Osteoblast (primary cell): ENCODE data around the gene ASIC3. TPM values are rescaled to one million over a fixed set of nuclear protein-coding genes. Genes with fewer than 3 reads are reported as not detected.

ENCODE experiments used
- DNase-seq: peaks from one replicate; pipeline ENCODE4 v3.0.0; 2011; ENCODE audit warnings: low spot score, mixed read lengths; ENCODE audit not compliant: insufficient read length; ENCODE audit errors: missing footprints
- H2AFZ ChIP-seq: 2 replicates; pipeline ENCODE4 v1.6.0; 2011; ENCODE audit warnings: mild to moderate bottlenecking, low read length
- H3K27ac ChIP-seq: 2 replicates; pipeline ENCODE4 v1.5.1; 2011; ENCODE audit warnings: mild to moderate bottlenecking, low read depth, low read length, moderate library complexity
- H3K27me3 ChIP-seq: 2 replicates; pipeline ENCODE4 v1.6.0; 2012; ENCODE audit warnings: mild to moderate bottlenecking, control low read depth, inconsistent platforms, low read length, moderate library complexity; ENCODE audit not compliant: insufficient read depth
- H3K36me3 ChIP-seq: 2 replicates; pipeline ENCODE4 v1.5.1; 2011; ENCODE audit warnings: mild to moderate bottlenecking, low read length, control low read depth, moderate library complexity; ENCODE audit not compliant: insufficient read depth
- H3K4me1 ChIP-seq: 2 replicates; pipeline ENCODE4 v1.5.1; 2011; ENCODE audit warnings: mild to moderate bottlenecking, low read length, control low read depth, moderate library complexity; ENCODE audit not compliant: insufficient read depth
- H3K4me2 ChIP-seq: 2 replicates; pipeline ENCODE4 v1.6.0; 2011; ENCODE audit warnings: mild to moderate bottlenecking, low read length; ENCODE audit not compliant: insufficient read depth
- H3K4me3 ChIP-seq: fragments of 200-600 bp; sonication (generic); 3 replicates; pipeline ENCODE4 v1.5.1; 2012; ENCODE audit warnings: mild to moderate bottlenecking, low read length, inconsistent platforms; ENCODE audit not compliant: insufficient read depth
- H3K79me2 ChIP-seq: 2 replicates; pipeline ENCODE4 v1.6.0; 2012; ENCODE audit warnings: mild to moderate bottlenecking, low read length, control low read depth, inconsistent platforms; ENCODE audit not compliant: insufficient read depth
- H3K9me3 ChIP-seq: 2 replicates; pipeline ENCODE4 v1.5.1; 2011; ENCODE audit warnings: low read depth, low read length, control low read depth
- H4K20me1 ChIP-seq: 2 replicates; pipeline ENCODE4 v1.6.0; 2012; ENCODE audit warnings: mild to moderate bottlenecking, low read length, control low read depth; ENCODE audit not compliant: insufficient read depth
- total RNA-seq: library from RNA; depleted of rRNA; stranded (reverse); fragments of >200 nt; gene quantifications from 2 replicates; pipeline ENCODE4 v1.2.3, GENCODE V29; 2012
- TF ChIP-seq, protein P1 (sequence below): IDR thresholded peaks from 2 replicates; pipeline ENCODE4 v1.5.1; 2011; ENCODE audit warnings: mild to moderate bottlenecking, low read depth, low read length, moderate library complexity; ENCODE audit errors: extremely low read depth

Gene ASIC3
- total RNA-seq, 1 donor = under 0.01 TPM

DNA sequence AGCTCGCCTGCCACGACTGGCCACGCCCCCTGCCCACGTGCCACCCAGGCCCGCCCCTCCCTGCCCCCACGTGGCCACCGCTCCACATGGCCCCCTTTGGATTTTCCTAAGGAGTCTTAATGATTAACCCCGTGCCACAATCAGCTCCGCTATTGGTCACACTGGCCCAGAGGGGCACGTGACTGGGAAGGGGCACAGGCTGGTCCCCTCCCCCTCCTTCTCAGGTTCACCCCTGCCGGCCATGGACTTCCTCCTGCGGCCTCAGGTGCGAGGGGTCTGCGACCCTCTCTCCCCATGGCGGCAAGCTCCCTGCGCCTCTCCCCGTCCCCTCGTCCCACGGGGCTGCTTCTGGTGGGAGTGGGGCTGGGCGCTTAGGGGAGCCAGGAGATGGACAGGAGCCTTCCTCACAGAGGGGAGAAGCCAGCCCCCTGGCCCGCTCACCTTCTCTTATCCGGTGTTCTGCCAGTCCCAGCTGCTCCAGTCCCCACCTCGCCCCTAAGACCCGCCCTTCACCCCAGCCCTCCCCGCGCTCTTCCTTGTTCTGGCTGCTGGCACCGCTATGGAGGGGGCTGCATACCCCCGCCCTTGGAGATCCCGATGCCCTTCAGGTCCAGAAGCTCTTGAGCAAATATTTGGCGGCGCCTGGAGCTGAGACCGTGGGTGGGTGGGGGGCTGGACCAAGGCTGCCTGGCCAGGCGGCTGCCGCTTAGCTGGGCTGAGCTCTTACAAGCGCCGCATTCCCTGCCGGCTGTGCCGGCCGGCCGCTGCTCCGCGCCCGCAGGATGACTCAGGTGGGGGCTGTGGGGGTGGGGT lies 14.3 kb downstream of the ASIC3 start:
- peak; percentile 98 for DNase-seq

DNA sequence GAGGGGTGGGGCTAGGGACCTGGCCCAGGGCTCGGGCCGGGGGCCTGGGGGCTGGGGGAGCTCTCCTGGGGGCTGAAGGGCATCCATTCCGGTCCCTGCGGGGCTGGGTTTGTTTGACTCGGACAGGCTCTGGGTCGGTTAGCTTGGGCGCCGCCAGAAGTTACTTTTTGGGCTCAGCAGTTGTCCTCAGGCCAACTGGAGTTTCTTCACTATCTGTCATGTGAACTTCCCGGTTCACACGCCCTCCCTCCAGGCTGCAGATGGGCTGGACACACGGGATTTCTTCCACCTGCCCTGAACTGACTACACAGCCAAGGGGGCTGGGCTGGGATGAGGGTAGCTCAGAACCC lies 14.9 kb downstream of the ASIC3 start:
- H4K20me1 ChIP-seq = peaks cover 26% of the 10 kb centered on the region
- H3K4me2 ChIP-seq = no peak overlapping the region
- H3K27ac ChIP-seq = peak overlapping the region; percentile 51
- peaks cover 36% of the 10 kb centered on the region for H3K4me1 ChIP-seq
- peaks cover 43% of the 10 kb centered on the region for H3K79me2 ChIP-seq
- H3K4me3 ChIP-seq = peak overlapping the region; percentile 25
- H3K27me3 ChIP-seq = no peaks in the 10 kb centered on the region
- H3K9me3 ChIP-seq = no peaks in the 10 kb centered on the region
- TF ChIP-seq, protein P1, sequence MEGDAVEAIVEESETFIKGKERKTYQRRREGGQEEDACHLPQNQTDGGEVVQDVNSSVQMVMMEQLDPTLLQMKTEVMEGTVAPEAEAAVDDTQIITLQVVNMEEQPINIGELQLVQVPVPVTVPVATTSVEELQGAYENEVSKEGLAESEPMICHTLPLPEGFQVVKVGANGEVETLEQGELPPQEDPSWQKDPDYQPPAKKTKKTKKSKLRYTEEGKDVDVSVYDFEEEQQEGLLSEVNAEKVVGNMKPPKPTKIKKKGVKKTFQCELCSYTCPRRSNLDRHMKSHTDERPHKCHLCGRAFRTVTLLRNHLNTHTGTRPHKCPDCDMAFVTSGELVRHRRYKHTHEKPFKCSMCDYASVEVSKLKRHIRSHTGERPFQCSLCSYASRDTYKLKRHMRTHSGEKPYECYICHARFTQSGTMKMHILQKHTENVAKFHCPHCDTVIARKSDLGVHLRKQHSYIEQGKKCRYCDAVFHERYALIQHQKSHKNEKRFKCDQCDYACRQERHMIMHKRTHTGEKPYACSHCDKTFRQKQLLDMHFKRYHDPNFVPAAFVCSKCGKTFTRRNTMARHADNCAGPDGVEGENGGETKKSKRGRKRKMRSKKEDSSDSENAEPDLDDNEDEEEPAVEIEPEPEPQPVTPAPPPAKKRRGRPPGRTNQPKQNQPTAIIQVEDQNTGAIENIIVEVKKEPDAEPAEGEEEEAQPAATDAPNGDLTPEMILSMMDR = no peak
- H3K36me3 ChIP-seq = peaks cover 30% of the 10 kb centered on the region
- DNase-seq = no peak
- H2AFZ ChIP-seq = no peak overlapping the region

More for the DNA sequence above, 14.3 kb downstream of the ASIC3 start:
- peaks cover 26% of the 10 kb centered on the region for H4K20me1 ChIP-seq
- peaks cover 38% of the 10 kb centered on the region for H3K4me1 ChIP-seq
- peaks cover 25% of the 10 kb centered on the region for H3K36me3 ChIP-seq
- peak overlapping the region; percentile 13 for H3K4me3 ChIP-seq
- no peak overlapping the region for H2AFZ ChIP-seq
- H3K4me2 ChIP-seq = peak overlapping the region; percentile 32
- no peaks in the 10 kb centered on the region for H3K9me3 ChIP-seq
- peaks cover 43% of the 10 kb centered on the region for H3K79me2 ChIP-seq
- TF ChIP-seq, protein P1 = no peak
- H3K27me3 ChIP-seq = no peaks in the 10 kb centered on the region
- H3K27ac ChIP-seq = peak overlapping the region; percentile 51

DNA sequence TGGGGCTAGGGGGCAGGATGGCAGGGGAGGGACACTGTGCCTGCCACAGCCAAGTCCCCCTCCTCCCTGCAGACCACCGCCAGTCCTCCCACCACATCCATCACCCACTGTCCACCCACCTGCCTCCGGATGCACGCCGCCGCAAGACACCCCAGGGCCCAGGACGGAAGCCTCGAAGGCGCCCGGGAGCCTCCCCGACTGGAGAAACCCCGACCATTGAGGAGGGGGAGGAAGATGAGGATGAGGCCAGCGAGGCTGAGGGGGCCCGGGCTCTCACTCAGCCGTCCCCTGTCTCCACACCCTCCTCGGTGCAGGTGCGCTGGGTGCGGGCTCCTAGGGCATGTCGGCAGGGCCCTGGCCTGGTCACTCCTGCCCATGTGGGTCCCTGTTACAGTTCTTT lies 16.1 kb downstream of the ASIC3 start:
- Histone ChIP-seq H3K79me2 (peaks cover 43% of the 10 kb centered on the region), H4K20me1 (peaks cover 26% of the 10 kb centered on the region), H3K4me3 (no peak overlapping the region), H3K27ac (no peak overlapping the region), H3K36me3 (peaks cover 42% of the 10 kb centered on the region), H3K4me2 (no peak overlapping the region), H3K4me1 (peaks cover 25% of the 10 kb centered on the region), H3K27me3 (no peaks in the 10 kb centered on the region), H3K9me3 (no peaks in the 10 kb centered on the region), H2AFZ (no peak overlapping the region)
- TF ChIP-seq, protein P1 = no peak
- no peak for DNase-seq

DNA sequence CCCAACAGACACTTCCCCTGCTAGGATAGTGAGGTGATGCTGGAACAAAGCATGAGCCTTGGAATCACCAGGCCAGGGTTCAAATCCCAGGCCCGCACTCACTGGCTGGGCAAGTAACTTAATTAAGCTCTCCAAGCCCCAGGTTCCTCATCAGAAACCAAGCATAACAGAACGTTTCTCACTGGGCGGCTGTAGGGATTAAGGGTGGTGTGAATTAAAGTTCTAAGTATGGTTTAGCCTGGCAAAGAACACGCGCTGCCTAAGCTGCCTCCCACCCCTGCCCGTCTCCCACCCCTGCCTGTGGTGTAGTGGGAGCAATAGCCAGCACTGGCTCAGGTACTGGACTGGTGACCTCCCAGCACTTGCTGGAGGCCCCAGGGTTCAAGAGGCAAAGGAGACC lies 16.7 kb downstream of the ASIC3 start:
- Histone ChIP-seq H2AFZ (no peak overlapping the region), H3K27me3 (no peaks in the 10 kb centered on the region), H3K79me2 (peaks cover 42% of the 10 kb centered on the region), H3K9me3 (no peaks in the 10 kb centered on the region), H3K4me3 (no peak overlapping the region), H3K4me2 (no peak overlapping the region), H3K36me3 (peaks cover 48% of the 10 kb centered on the region), H4K20me1 (peaks cover 26% of the 10 kb centered on the region), H3K4me1 (peaks cover 25% of the 10 kb centered on the region), H3K27ac (no peak overlapping the region)
- TF ChIP-seq, protein P1 = no peak
- no peak for DNase-seq
